ENCODE data around the gene SETBP1. TPM values are rescaled to one million over a fixed set of nuclear protein-coding genes. Genes with fewer than 3 reads are reported as not detected.

The SETBP1 gene
- total RNA-seq, 1 donor from 2014 or later = 12.0 TPM

DNA sequence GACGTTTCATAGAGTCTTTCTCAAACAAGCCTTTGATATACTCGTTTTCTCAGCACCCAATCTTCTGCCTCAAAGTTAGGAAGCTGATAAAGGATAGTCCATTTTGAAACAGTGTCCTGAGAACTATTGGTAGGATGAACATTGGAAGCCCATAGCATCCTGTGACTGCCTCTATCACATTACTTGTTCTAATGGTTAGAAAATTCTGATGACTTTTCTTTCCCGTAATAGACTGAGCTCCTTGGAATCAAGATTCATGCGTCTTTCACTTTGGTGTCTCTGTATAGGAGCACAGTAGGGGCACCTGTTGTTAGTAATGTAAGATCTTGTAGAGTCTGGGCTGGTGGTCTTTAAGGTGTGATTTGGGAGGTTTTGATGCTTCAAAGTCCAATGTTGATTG lies 87.1 kb downstream of the SETBP1 start:
- Mint-ChIP-seq H3K4me1 (peaks cover 17% of the 10 kb centered on the region), H3K9me3 (no peaks in the 10 kb centered on the region), H3K36me3 (peaks cover 40% of the 10 kb centered on the region), H3K27me3 (ENCODE audit: insufficient read depth, low read depth) (peaks cover 2% of the 10 kb centered on the region), H3K27ac (no peak overlapping the region), H3K4me3 (no peak overlapping the region)
- Histone ChIP-seq H3K9me3 (ENCODE audit: low read depth) (no peaks in the 10 kb centered on the region), H3K27ac (no peak overlapping the region), H3K4me1 (peaks cover 6% of the 10 kb centered on the region), H3K36me3 (no peaks in the 10 kb centered on the region), H2AFZ (replicated peaks) (no peak overlapping the region), H3K79me2 (ENCODE audit: low read depth) (peaks cover 9% of the 10 kb centered on the region), H3K4me3 (no peak overlapping the region), H3K27me3 (no peaks in the 10 kb centered on the region), H3K4me2 (no peak overlapping the region), H3F3A (ENCODE audit: low read depth) (no peaks in the 10 kb centered on the region), H3K9ac (no peak overlapping the region), H4K20me1 (ENCODE audit: low read depth) (no peaks in the 10 kb centered on the region)
- no peak for DNase-seq (ENCODE audit: low spot score)
- no peak for TF ChIP-seq EZH2 (IDR thresholded peaks at IDR 0.05)
- TF ChIP-seq CTCF (IDR thresholded peaks at IDR 0.05) = no peak
- no peak for TF ChIP-seq EZH2phosphoT487 (IDR thresholded peaks at IDR 0.05)

GRCh38 chr18:44770641-44771040 lies 90.0 kb downstream of the SETBP1 start:
- no peaks in the 10 kb centered on the region for H3K36me3 ChIP-seq
- no peak for TF ChIP-seq EZH2 (IDR thresholded peaks at IDR 0.05)
- no peak for TF ChIP-seq EZH2phosphoT487 (IDR thresholded peaks at IDR 0.05)
- TF ChIP-seq CTCF (IDR thresholded peaks at IDR 0.05) = no peak
- no peaks in the 10 kb centered on the region for H3K4me1 ChIP-seq
- H3K27me3 ChIP-seq = no peaks in the 10 kb centered on the region
- Mint-ChIP-seq H3K27me3 (ENCODE audit: insufficient read depth, low read depth) (no peaks in the 10 kb centered on the region), H3K36me3 (peaks cover 24% of the 10 kb centered on the region), H3K4me3 (no peak overlapping the region), H3K9me3 (no peaks in the 10 kb centered on the region), H3K4me1 (peaks cover 19% of the 10 kb centered on the region), H3K27ac (no peak overlapping the region)
- no peaks in the 10 kb centered on the region for H3F3A ChIP-seq (ENCODE audit: low read depth)
- no peak for DNase-seq (ENCODE audit: low spot score)
- H4K20me1 ChIP-seq (ENCODE audit: low read depth) = no peaks in the 10 kb centered on the region
- no peaks in the 10 kb centered on the region for H3K9me3 ChIP-seq (ENCODE audit: low read depth)
- no peak overlapping the region for H3K4me2 ChIP-seq
- H3K27ac ChIP-seq = no peak overlapping the region
- H3K4me3 ChIP-seq = no peak overlapping the region
- H3K9ac ChIP-seq = no peak overlapping the region
- H3K79me2 ChIP-seq (ENCODE audit: low read depth) = peaks cover 9% of the 10 kb centered on the region
- no peak overlapping the region for H2AFZ ChIP-seq (replicated peaks)

DNA sequence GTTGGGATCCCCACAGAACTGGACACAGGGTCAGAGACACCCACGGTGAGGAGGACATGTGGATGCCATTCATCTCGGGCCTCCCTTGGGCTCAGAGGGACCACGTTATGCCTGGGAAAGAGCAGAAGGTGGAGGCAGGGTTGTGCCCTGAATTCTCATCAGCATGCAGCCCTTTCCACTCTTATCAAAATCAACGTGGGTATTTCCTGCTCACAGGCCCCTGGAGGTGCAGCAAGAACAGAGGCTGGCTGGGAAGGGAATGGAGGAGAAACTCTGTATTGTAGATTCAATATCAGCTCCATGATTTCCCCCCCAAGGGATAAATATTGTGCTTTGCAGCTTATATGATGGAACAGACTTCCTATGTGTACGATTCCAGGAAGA lies 90.9 kb downstream of the SETBP1 start:
- Histone ChIP-seq H2AFZ (replicated peaks) (no peak overlapping the region), H3F3A (ENCODE audit: low read depth) (no peaks in the 10 kb centered on the region), H3K4me1 (peaks cover 4% of the 10 kb centered on the region), H3K36me3 (no peaks in the 10 kb centered on the region), H4K20me1 (ENCODE audit: low read depth) (no peaks in the 10 kb centered on the region), H3K27ac (no peak overlapping the region), H3K4me2 (no peak overlapping the region), H3K4me3 (no peak overlapping the region), H3K9me3 (ENCODE audit: low read depth) (no peaks in the 10 kb centered on the region), H3K9ac (no peak overlapping the region), H3K27me3 (no peaks in the 10 kb centered on the region), H3K79me2 (ENCODE audit: low read depth) (peaks cover under 1% of the 10 kb centered on the region)
- H3K4me3 Mint-ChIP-seq = no peak overlapping the region
- peaks cover 26% of the 10 kb centered on the region for H3K4me1 Mint-ChIP-seq
- H3K27ac Mint-ChIP-seq = no peak overlapping the region
- no peak for TF ChIP-seq EZH2 (IDR thresholded peaks at IDR 0.05)
- no peak for TF ChIP-seq CTCF (IDR thresholded peaks at IDR 0.05)
- TF ChIP-seq EZH2phosphoT487 (IDR thresholded peaks at IDR 0.05) = no peak
- H3K9me3 Mint-ChIP-seq = no peaks in the 10 kb centered on the region
- H3K27me3 Mint-ChIP-seq (ENCODE audit: insufficient read depth, low read depth) = no peaks in the 10 kb centered on the region
- peaks cover 20% of the 10 kb centered on the region for H3K36me3 Mint-ChIP-seq
- DNase-seq (ENCODE audit: low spot score) = no peak

Data from neural progenitor cell (in vitro differentiated cells).